ENCODE measurements around the gene LCE2C. TPM values are rescaled to one million over a fixed set of nuclear protein-coding genes. Genes with fewer than 3 reads are reported as not detected.
"Not testable (repeated sequence)": the region's sequence is repeated elsewhere in the genome, so short reads cannot be mapped to it uniquely, and the experiment has no call there.

LCE2C gene
- polyA plus RNA-seq (2012; ENCODE audit: insufficient read depth, insufficient read length, low read depth), result not detected

GRCh38 chr1:152674983-152675382 lies at the start of gene LCE2C:
LCE2C (plus strand) TSS chr1:152675279; CDS start chr1:152676016, 737 bp downstream.
- not testable (repeated sequence) for H3K4me1 ChIP-seq; H3K27me3 ChIP-seq; DNase-seq; H3K36me3 ChIP-seq; H3K4me3 ChIP-seq (ENCODE audit: low read depth, low read length); H3K9me3 ChIP-seq

GRCh38 chr1:152626744-152627143 lies 48.3 kb upstream of the LCE2C start:
- Histone ChIP-seq H3K9me3 (no peaks in the 10 kb centered on the region), H3K4me3 (ENCODE audit: low read depth, low read length) (no peak overlapping the region), H3K36me3 (no peaks in the 10 kb centered on the region), H3K4me1 (no peaks in the 10 kb centered on the region), H3K27me3 (no peaks in the 10 kb centered on the region)
- TF ChIP-seq CTCF (IDR thresholded peaks at IDR 0.05; ENCODE audit: low read depth, low read length), result no peak
- no peak for DNase-seq

- DNase-seq, result no peak
- Histone ChIP-seq H3K4me1 (no peaks in the 10 kb centered on the region), H3K27me3 (no peaks in the 10 kb centered on the region), H3K4me3 (ENCODE audit: low read depth, low read length) (no peak overlapping the region), H3K9me3 (no peaks in the 10 kb centered on the region), H3K36me3 (no peaks in the 10 kb centered on the region)
- TF ChIP-seq CTCF (IDR thresholded peaks at IDR 0.05; ENCODE audit: low read depth, low read length), result no peak
Measured at GRCh38 chr1:152630596-152630995, 44.5 kb upstream of the LCE2C start.

GRCh38 chr1:152640351-152640750 lies 34.7 kb upstream of the LCE2C start:
- no peak for DNase-seq
- H3K9me3 ChIP-seq, result no peaks in the 10 kb centered on the region
- TF ChIP-seq CTCF (IDR thresholded peaks at IDR 0.05; ENCODE audit: low read depth, low read length), result no peak
- H3K27me3 ChIP-seq, result no peaks in the 10 kb centered on the region
- no peak overlapping the region for H3K4me3 ChIP-seq (ENCODE audit: low read depth, low read length)
- no peaks in the 10 kb centered on the region for H3K36me3 ChIP-seq
- no peaks in the 10 kb centered on the region for H3K4me1 ChIP-seq

GRCh38 chr1:152643945-152644344 lies 31.1 kb upstream of the LCE2C start:
- H3K4me3 ChIP-seq (ENCODE audit: low read depth, low read length), result no peak overlapping the region
- no peak for DNase-seq
- TF ChIP-seq CTCF (IDR thresholded peaks at IDR 0.05; ENCODE audit: low read depth, low read length), result no peak
- no peaks in the 10 kb centered on the region for H3K36me3 ChIP-seq
- no peaks in the 10 kb centered on the region for H3K27me3 ChIP-seq
- H3K4me1 ChIP-seq, result no peaks in the 10 kb centered on the region
- no peaks in the 10 kb centered on the region for H3K9me3 ChIP-seq

- H3K36me3 ChIP-seq, result no peaks in the 10 kb centered on the region
- H3K4me3 ChIP-seq (ENCODE audit: low read depth, low read length), result no peak overlapping the region
- no peaks in the 10 kb centered on the region for H3K27me3 ChIP-seq
- no peak for DNase-seq
- TF ChIP-seq CTCF (IDR thresholded peaks at IDR 0.05; ENCODE audit: low read depth, low read length), result no peak
- no peaks in the 10 kb centered on the region for H3K4me1 ChIP-seq
- H3K9me3 ChIP-seq, result no peaks in the 10 kb centered on the region
Measured at GRCh38 chr1:152645146-152645545, 29.9 kb upstream of the LCE2C start.

- Histone ChIP-seq H3K4me1 (no peaks in the 10 kb centered on the region), H3K4me3 (ENCODE audit: low read depth, low read length) (no peak overlapping the region), H3K36me3 (no peaks in the 10 kb centered on the region), H3K9me3 (no peaks in the 10 kb centered on the region), H3K27me3 (no peaks in the 10 kb centered on the region)
- DNase-seq, result no peak
- TF ChIP-seq CTCF (IDR thresholded peaks at IDR 0.05; ENCODE audit: low read depth, low read length), result no peak
Measured at GRCh38 chr1:152646656-152647055, 28.4 kb upstream of the LCE2C start.
